RWPE2 (cell line): ENCODE measurements around the gene ZNF117.
"Not testable (repeated sequence)": the region's sequence is repeated elsewhere in the genome, so short reads cannot be mapped to it uniquely, and the experiment has no call there.

Source experiments
- ATAC-seq: fragments of 200-7000 bp; cut with Tn5 transposase; 3 replicates; pipeline ENCODE4 v1.9.1; 2021; ENCODE audit warnings: low read depth
- DNase-seq: peaks from one replicate; pipeline ENCODE4 v3.0.0-alpha.2; 2020; ENCODE audit warnings: low spot score
- H3K27ac ChIP-seq: fragments of 450-650 bp; 2 replicates; pipeline ENCODE4 v1.5.1; 2017; ENCODE audit warnings: mild to moderate bottlenecking; ENCODE audit not compliant: poor library complexity, severe bottlenecking
- H3K27me3 ChIP-seq: fragments of 250-450 bp; sonication (Bioruptor Pico); 2 replicates; pipeline ENCODE4 v1.5.1; 2021; ENCODE audit warnings: mild to moderate bottlenecking, moderate library complexity; ENCODE audit not compliant: insufficient read depth, poor library complexity, severe bottlenecking
- H3K36me3 ChIP-seq: fragments of 250-450 bp; sonication (Bioruptor Pico); 2 replicates; pipeline ENCODE4 v1.5.1; 2020; ENCODE audit warnings: low read depth, mild to moderate bottlenecking, moderate library complexity
- H3K4me1 ChIP-seq: fragments of 250-450 bp; sonication (Bioruptor Pico); 2 replicates; pipeline ENCODE4 v1.5.1; 2021; ENCODE audit warnings: mild to moderate bottlenecking, moderate library complexity; ENCODE audit not compliant: insufficient read depth, poor library complexity, severe bottlenecking
- H3K4me3 ChIP-seq: fragments of 250-450 bp; sonication (Bioruptor Pico); 2 replicates; pipeline ENCODE4 v1.5.1; 2021; ENCODE audit warnings: mild to moderate bottlenecking, moderate library complexity; ENCODE audit not compliant: severe bottlenecking
- H3K9me3 ChIP-seq: fragments of 250-450 bp; sonication (Bioruptor Pico); 2 replicates; pipeline ENCODE4 v1.5.1; 2021; ENCODE audit warnings: mild to moderate bottlenecking, moderate library complexity; ENCODE audit not compliant: severe bottlenecking
- TF ChIP-seq, protein P1 (sequence below): fragments of 450-650 bp; IDR thresholded peaks from one replicate; pipeline ENCODE4 v1.5.1; 2017; ENCODE audit warnings: mild to moderate bottlenecking, moderate library complexity; ENCODE audit not compliant: poor library complexity, severe bottlenecking

ZNF117 gene

DNA sequence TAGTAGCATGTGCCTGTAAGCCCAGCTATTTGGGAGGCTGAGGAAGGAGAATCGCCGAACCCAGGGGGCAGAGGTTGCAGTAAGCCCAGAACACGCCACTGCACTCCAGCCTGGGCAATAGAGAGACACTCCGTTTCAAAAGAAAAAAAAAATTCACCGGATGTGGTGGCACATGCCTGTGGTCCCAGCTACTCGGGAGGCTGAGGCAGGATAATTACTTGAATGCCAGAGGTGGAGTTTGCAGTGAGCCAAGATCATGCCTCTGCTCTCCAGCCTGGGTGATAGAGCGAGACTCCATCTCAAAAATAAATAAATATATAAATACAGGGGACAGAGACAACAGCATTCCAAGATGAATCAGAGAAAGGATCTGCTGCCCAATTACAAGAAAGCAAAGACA, 19.0 kb upstream of the ZNF117 start:
- not testable (repeated sequence) for H3K27ac ChIP-seq, H3K4me3 ChIP-seq, H3K4me1 ChIP-seq, DNase-seq, H3K36me3 ChIP-seq, H3K9me3 ChIP-seq, ATAC-seq, H3K27me3 ChIP-seq

DNA sequence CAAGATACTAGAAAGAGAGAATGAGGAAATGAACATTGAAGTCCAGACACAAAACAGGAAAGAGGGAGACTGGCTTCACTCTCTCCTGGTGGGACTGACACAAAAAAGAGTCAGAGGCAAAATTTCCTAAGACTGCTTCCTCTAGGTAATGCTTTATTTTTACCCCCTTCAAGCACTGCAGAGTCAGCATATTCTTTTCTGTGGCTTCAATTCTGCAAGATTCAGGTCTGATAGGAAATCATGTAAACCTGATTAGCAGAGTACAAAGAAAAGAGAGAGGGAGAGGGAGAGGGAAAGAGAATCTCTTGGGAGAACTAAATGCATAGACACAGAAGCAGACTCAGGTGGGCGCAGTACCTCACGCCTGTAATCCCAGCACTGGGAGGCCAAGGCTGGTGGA, 18.6 kb upstream of the ZNF117 start:
- not testable (repeated sequence) for H3K9me3 ChIP-seq, ATAC-seq, DNase-seq, H3K4me3 ChIP-seq, H3K4me1 ChIP-seq, H3K27ac ChIP-seq, H3K36me3 ChIP-seq, H3K27me3 ChIP-seq

DNA sequence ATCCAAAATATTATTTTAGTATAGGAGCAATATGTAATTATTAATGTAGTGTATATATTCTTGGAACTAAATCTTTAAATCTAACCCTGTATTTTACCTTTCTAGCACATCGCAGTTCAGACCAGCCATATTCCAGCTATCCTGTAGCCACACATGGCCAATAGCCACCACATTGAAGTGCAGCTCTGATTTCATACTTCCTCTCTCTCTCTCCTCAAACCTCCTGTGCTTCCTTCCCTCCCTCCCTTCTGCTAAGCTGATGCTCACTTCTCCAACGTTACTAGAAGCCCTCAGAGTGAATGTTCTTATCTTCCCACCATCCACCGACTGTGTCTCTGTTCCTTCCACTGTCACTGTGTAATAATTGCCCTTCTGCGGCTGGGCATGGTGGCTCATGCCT, 16.2 kb upstream of the ZNF117 start:
- not testable (repeated sequence) for H3K4me1 ChIP-seq, DNase-seq, H3K27me3 ChIP-seq, ATAC-seq, H3K9me3 ChIP-seq
- H3K36me3 ChIP-seq = peaks cover 11% of the 10 kb centered on the region; the same call in 1 of the 2 replicates
- peak overlapping the region; percentile 70 for H3K4me3 ChIP-seq
- H3K27ac ChIP-seq = peak overlapping the region; percentile 36

DNA sequence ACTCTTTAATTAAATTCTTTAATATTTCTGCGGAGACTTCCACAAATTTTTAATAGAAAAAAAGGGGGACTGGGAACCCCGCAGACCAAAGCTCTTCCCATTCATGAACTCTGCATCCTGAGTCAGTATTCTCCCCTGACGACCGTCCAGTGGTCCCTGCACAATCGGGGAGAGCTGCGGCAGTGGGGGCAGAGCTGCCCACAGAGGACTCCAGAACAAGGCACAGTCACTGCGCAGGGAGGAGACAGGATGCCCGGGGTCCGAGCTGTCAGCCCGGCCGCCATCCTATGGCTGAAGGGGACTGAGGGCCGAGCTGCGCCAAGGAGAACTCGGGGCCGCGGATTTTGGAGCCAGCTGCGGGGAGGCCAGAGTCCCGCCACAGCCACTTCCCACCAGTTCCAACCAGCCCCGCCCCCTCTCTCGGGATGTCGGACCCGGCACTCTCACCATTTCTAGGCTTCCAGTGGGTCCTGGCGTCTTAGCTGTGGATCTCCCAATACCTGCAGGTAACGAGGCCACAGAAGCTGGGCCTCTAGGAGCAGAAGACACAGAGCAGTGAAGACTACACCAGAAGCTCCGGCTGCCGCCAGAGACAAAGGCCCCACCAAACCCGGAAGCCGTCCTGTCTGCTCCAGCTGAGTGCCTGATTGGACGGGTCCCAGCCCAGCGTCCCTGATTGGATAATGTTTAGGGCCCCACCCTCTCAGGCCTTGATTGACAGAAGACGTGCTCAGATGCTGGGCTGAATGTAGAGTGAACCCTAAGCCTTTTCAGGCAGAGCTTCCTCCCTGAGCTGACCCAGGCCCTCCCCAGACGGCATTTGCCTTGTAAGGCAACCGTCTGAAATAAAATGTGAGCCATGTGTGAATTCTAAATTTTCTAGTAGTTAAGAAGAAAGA, 15.5 kb upstream of the ZNF117 start, which contains the start of gene ERV3-1:
TSS of gene ERV3-1 (minus strand) at position 594 of the 899 bp plus-strand sequence. CDS start 13,661 bp downstream, outside the sequence.
- ATAC-seq = peak; percentile 99
- Histone ChIP-seq H3K36me3 (peaks cover 11% of the 10 kb centered on the region; the same call in 1 of the 2 replicates), H3K9me3 (no peaks in the 10 kb centered on the region), H3K4me3 (peak within 1 kb of the TSS; percentile 70), H3K4me1 (peaks cover 3% of the 10 kb centered on the region), H3K27me3 (no peaks in the 10 kb centered on the region), H3K27ac (peak within 1 kb of the TSS; percentile 36)
- DNase-seq = peak; percentile 93
- TF ChIP-seq, protein P1, sequence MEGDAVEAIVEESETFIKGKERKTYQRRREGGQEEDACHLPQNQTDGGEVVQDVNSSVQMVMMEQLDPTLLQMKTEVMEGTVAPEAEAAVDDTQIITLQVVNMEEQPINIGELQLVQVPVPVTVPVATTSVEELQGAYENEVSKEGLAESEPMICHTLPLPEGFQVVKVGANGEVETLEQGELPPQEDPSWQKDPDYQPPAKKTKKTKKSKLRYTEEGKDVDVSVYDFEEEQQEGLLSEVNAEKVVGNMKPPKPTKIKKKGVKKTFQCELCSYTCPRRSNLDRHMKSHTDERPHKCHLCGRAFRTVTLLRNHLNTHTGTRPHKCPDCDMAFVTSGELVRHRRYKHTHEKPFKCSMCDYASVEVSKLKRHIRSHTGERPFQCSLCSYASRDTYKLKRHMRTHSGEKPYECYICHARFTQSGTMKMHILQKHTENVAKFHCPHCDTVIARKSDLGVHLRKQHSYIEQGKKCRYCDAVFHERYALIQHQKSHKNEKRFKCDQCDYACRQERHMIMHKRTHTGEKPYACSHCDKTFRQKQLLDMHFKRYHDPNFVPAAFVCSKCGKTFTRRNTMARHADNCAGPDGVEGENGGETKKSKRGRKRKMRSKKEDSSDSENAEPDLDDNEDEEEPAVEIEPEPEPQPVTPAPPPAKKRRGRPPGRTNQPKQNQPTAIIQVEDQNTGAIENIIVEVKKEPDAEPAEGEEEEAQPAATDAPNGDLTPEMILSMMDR = no peak

DNA sequence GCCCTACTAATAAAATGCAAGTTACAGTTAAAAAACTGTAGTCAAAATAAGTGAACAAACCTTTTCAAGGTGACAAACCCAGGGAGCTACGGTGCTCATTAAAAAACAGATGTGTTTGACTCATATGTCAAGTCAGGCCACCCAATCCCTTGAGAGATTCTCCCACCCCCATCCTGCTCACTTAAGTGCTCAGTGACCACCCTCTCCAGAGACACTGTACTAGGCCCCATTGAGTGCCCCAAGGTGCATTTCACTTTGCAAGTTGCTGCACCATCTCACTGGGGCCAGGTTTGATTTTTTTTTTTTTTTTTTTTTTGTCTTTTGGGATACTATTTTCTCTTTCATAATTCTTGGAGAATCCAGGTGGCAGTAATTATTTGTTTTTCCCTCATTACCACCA, 13.7 kb upstream of the ZNF117 start:
- no peaks in the 10 kb centered on the region for H3K27me3 ChIP-seq
- TF ChIP-seq, protein P1 = no peak
- no peak overlapping the region for H3K27ac ChIP-seq
- H3K36me3 ChIP-seq = peaks cover 17% of the 10 kb centered on the region; the same call in 1 of the 2 replicates
- DNase-seq = no peak
- H3K4me3 ChIP-seq = no peak overlapping the region
- H3K9me3 ChIP-seq = no peaks in the 10 kb centered on the region
- peaks cover 13% of the 10 kb centered on the region for H3K4me1 ChIP-seq
- no peak for ATAC-seq

DNA sequence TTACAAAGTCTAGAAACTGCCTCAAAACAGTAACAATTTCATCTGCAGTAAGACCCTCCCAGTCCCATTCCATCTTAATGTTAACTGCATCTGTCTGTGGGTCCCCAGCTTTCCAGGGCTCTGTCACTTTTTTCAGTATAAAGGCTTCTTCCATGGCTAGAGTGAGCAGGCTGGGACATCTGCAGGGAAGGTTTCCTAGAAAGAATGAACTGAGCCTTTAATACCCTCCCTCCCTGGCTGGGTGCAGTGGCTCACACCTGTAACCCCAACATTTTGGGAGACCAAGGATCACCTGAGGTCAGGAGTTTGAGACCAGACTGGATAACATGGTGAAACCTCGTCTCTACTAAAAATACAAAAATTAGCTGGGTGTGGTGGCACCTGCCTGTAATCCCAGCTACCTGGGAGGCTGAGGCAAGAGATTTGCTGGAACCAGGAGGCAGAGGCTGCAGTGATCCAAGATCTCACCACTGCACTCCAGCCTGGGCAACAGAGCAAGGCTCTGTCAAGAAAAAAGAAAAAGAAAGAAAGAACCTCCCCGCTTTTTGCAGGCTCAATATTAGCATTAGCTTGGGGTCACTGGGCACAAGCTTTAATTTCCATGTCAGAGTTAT, 12.2 kb upstream of the ZNF117 start:
- Histone ChIP-seq H3K4me3 (no peak overlapping the region), H3K27ac (no peak overlapping the region), H3K36me3 (peaks cover 21% of the 10 kb centered on the region), H3K9me3 (peaks cover 9% of the 10 kb centered on the region), H3K4me1 (peaks cover 21% of the 10 kb centered on the region), H3K27me3 (no peaks in the 10 kb centered on the region)
- DNase-seq (no peak), ATAC-seq (no peak)
- TF ChIP-seq, protein P1 = no peak
